HG02870 (cell line): ENCODE data around the gene CLASRP.
"Not testable (repeated sequence)": the region's sequence is repeated elsewhere in the genome, so short reads cannot be mapped to it uniquely, and the experiment has no call there.

ENCODE experiments used
- ATAC-seq: cut with Tn5 transposase; IDR thresholded peaks from one replicate; pipeline ENCODE4 v1.9.1; 2021; ENCODE audit warnings: mild to moderate bottlenecking, moderate library complexity; ENCODE audit not compliant: unreplicated experiment

Gene CLASRP, protein sequence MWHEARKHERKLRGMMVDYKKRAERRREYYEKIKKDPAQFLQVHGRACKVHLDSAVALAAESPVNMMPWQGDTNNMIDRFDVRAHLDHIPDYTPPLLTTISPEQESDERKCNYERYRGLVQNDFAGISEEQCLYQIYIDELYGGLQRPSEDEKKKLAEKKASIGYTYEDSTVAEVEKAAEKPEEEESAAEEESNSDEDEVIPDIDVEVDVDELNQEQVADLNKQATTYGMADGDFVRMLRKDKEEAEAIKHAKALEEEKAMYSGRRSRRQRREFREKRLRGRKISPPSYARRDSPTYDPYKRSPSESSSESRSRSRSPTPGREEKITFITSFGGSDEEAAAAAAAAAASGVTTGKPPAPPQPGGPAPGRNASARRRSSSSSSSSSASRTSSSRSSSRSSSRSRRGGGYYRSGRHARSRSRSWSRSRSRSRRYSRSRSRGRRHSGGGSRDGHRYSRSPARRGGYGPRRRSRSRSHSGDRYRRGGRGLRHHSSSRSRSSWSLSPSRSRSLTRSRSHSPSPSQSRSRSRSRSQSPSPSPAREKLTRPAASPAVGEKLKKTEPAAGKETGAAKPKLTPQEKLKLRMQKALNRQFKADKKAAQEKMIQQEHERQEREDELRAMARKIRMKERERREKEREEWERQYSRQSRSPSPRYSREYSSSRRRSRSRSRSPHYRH

DNA sequence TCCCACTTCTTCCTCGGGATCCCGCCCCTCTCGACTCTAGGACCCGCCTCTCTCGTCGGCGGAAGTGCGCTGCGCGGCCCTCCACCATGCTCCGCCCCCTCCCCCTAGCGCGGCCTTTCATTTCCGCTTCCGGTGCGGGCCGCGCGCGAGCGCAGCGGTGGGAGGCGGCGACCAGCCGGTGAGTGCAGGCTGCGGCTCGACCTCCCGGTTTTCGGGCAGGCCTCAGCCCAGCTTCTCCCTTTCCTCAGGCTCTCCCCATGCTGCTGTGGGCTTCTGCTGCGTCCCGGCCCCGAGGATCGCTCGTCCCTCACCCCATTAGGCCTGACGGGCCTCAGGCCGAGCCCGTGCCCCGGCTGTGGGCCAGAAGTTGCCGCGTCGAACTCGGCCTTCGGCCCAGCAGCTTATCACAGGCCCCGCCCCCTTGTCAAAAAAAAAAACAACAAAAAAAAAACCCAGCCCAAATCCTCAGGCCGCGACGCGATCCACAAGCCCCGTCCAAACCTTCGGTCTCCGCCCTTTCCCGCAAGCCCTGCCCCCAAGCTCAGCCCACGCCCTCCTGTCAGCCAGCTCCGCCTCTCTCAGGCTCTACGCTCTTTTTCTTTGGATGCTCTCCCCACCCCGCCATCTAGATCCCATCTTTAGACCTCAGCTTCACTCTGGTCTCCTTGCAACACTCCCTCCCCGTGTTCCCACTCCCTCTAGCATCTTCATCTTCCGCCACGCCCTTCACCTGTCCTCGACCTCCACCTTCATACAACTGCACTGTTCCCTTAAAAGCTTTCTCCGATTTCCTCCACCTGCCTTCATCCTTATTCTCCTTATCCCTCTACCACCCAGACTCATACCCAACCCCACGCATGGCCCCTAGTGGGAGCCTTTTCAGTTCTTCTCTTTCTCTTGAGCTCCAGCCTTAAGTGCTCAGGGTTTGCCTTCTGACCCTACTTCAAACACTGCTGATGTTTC is at the start of gene CLASRP:
Gene CLASRP, plus strand, starts transcription at position 115 of the 963 bp plus-strand sequence. CDS start 1,168 bp downstream, outside the sequence.
- ATAC-seq: peak; percentile 80

DNA sequence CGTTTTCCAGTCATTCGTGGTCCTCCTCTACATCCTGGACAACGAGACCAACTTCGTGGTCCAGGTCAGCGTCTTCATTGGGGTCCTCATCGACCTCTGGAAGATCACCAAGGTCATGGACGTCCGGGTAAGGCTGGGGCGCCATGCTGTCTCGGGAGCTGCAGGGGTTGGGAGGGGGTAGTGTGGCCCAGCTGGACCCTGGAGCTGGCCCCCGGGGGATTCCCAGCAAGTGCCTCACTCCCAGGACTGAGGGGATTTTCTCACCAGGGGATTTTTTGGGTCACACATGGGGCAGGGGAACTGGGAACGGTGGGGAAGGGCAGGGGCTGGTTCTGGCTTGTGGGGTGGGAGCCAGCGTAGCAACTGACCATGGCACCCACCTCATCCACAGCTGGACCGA is 48.4 kb upstream of the CLASRP start:
- no peak for ATAC-seq

DNA sequence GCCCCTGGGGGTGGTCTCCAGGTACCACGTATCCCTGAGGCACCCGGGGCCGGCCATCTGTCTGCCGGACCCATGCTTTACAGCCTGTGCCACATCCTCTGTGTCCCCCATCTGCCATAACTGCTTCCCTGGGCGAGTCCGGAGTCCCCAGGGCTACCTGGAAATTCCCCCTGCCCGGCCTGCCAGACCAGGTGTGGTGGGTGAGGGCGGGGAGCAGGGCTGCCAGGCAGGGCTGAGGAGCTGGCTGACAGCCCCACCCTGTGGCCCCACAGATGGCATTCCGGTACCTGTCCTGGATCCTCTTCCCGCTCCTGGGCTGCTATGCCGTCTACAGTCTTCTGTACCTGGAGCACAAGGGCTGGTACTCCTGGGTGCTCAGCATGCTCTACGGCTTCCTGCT is 47.9 kb upstream of the CLASRP start:
- no peak for ATAC-seq

DNA sequence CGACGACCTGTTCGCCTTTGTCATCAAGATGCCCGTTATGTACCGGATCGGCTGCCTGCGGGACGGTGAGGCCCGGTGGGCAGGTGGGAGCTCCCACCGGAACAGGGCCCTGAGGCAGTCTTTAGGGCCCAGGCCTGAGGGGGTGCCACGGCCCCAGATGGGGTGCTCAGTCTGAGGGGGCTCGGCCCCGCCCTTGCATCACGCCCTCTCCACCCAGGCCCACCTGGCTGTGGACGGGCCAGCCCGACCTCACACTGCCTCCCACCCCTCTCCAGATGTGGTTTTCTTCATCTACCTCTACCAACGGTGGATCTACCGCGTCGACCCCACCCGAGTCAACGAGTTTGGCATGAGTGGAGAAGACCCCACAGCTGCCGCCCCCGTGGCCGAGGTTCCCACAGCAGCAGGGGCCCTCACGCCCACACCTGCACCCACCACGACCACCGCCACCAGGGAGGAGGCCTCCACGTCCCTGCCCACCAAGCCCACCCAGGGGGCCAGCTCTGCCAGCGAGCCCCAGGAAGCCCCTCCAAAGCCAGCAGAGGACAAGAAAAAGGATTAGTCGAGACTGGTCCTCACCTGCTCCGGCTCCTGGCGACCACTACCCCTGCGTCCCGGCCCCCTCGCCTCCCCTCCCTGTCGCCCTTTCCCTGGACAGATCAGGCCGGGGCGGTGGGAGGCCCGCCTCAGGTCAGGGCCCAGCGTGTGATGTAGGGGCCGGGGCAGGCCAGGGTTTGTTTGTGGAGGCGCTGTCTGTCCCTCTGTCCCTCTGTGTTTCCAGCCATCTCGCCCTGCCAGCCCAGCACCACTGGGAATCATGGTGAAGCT is 46.3 kb upstream of the CLASRP start:
- no peak for ATAC-seq

DNA sequence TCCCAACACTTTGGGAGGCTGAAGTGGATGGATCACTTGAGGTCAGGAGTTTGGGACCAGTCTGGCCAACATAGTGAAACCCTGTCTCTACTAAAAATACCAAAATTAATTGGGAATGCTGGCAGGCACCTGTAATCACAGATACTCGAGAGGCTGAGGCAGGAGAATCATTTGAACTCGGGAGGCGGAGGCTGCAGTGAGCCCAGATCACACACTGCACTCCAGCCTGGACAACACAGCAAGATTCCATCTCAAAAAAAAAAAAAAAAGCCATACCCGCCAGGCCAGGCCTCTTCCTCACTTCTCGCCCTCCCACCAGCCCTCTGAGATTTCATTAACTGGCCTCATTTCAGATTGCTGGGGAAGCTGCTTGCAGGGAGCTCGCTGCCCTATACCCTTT is 45.3 kb upstream of the CLASRP start:
- ATAC-seq: no peak

DNA sequence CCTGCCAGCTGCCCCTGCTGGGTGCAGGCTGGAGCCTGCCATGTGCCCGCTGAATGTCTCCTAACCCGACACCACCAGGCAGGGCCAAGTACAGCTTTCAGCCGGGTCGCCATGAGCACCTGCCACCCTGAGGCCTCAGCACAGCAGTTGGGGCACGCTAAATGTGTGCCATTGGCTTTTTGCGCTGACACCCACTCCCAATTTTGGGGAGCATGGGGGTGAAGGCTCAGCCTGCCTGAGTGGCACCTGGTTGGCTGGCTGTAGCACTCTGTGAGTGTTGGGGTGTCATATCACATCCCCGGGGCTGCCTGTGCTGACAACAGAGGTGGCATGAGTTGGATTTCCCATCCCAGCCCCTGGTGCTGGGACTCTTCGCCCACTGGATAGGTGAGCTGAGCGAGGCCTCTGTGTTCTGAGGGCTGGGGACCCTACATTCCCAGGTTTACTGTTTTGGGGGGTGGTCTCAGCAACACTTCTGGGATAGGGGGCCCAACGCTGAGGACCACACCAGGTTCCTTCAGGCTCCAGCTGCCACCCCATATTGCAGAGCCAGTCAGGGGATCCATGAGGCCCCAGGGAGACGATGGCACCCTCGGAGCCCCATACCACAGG is 44.8 kb upstream of the CLASRP start:
- ATAC-seq: no peak

GRCh38 chr19:44998025-44998424 is 40.8 kb upstream of the CLASRP start:
- no peak for ATAC-seq

DNA sequence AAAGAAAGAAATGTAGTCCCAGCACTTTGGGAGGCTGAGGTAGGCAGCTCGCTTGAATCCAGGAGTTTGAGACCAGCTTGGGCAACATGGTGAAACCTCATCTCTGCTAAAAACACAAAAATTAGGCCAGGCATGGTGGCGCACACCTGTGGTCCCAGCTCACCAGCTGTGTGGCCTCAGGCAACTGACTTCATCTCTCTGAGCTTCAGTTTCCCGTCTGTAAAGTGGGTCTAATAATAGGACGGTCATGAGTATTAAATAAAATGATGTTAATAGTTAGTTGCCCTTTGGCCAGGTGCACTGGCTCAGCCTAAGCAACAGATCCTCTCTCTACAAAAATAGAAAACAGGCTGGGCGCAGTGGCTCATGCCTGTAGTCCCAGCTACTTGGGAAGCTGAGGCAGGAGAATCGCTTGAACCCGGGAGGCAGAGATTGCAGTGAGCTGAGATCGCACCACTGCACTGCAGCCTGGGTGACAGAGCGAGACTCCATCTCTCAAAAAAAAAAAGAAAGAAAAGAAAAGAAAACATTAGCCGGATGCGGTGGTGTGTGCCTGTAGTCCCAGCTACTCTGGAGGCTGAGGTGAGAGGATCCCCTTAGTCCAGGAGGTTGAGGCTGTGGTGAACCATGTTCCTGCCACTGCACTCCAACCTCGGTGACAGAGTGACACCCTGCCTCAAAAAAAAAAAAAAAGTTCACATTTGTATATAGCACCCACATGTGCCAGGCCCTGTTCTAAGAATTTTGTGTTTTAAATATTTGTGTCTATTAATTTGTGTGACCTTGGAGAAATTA is 39.5 kb upstream of the CLASRP start:
- not testable (repeated sequence) for ATAC-seq

GRCh38 chr19:45000665-45001064 is 38.2 kb upstream of the CLASRP start:
- ATAC-seq: not testable (repeated sequence)

GRCh38 chr19:45001087-45001739 is 37.6 kb upstream of the CLASRP start, which contains the start of gene RELB:
Gene RELB, plus strand, starts transcription at chr19:45001464. Its CDS starts 116 bp downstream, at chr19:45001580.
- ATAC-seq: peak; percentile 44

DNA sequence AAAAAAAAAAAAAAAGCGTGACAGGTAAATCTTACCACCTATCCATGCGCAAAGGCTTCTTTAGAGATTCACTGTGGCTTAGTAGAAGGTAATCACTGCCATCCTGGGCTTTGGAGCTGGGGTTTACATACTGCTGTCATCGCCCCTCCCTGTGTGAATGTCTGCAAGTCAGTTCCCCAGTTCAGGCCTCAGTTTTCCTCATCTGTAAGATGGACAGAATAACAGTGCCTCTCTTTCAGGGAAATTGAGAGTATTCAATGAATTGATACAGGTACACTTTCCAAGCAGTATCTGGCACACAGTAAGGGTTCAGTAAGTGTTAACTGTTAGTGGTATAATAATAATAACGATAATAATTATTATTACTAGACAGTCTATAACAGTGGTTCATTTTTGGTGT is 35.4 kb upstream of the CLASRP start:
- ATAC-seq: no peak

DNA sequence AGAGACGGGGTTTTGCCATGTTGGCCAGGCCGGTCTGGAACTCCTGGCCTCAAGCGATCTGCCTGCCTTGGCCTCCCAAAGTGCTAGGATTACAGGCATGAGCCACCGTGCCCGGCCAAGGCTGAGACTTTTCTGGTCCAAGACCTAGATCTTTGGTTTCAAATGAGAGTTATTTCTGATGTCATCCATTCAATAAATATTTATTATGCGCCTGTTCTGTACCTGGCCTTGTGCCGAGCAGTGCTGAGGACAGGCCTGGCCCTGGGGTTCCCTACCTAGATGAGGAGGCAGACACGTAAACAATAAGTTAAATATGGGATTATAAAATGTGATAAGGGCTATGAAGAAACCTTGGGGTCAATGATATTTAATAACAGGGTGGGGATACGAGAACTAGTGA is 33.1 kb upstream of the CLASRP start:
- ATAC-seq: no peak

DNA sequence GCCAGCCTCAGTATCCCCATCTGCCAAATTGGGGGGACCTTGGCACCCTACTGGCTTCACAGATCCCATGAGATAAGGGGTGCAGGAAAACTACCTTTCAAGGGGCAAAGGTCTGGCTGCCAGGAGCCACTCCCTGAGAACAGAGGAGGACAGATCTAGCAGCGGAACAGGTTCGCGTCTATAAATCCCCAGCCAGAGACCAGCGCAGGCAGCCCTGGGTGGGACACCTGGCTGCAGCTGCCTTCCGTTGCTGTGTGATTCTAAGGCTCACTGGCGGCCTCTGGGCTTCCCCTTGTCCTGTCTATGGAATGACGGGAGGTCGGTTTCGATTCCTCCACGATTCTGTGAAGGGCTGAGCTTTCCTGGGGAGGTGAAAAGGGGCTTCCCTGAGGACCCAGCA is 30.3 kb upstream of the CLASRP start:
- ATAC-seq: no peak

DNA sequence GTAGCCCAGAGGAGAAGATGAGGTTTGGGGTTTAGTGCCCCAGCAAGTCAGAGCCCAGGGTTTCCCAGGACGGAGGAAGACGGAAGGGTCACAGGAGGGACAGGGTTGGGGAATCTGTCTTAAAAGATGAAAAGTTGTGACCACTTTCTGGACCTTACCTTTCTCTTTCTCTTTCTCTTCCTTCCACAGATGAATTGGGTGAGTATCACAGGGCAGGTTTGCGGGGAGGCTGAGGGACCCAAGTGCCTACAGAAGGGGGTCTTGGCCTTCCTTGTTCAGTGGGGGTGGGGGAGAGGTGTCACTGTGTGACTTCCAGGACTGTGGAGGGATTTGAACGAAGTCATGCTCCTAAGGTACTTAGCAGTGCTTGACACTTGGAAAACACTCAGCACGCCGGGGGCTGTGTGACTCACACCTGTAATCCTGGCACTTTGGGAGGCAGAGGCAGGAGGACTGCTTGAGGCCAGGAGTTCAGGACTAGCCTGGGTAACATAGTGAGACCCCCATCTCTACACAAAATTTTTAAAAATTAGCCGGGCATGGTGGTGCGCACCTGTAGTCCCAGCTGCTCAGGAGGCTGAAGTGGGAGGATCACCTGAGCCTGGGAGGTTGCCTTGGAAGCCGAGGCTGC is 29.1 kb upstream of the CLASRP start:
- no peak for ATAC-seq

- no peak for ATAC-seq
Observed at GRCh38 chr19:45010306-45010705, 28.5 kb upstream of the CLASRP start.

GRCh38 chr19:45011959-45012358 is 26.9 kb upstream of the CLASRP start:
- no peak for ATAC-seq

GRCh38 chr19:45016388-45017314 is 22.2 kb upstream of the CLASRP start:
- ATAC-seq: peak; percentile 73
